HepG2 (cell line): ENCODE data around the gene CD68. TPM values are rescaled to one million over a fixed set of nuclear protein-coding genes. Genes with fewer than 3 reads are reported as not detected.

Experiments
- ATAC-seq: fragments of 200-7000 bp; cut with Tn5 transposase; 3 replicates; pipeline ENCODE4 v1.9.1; 2020; ENCODE audit warnings: mild to moderate bottlenecking, moderate library complexity
- BruUV-seq: library from RNA; stranded (reverse); fragments of 400-500 nt; replicated peaks from 2 replicates; lab custom pipeline; 2021; lab: Mats Ljungman, UMichigan
- CTCF ChIA-PET: fragments of 300-600 bp; formaldehyde crosslinking; extraction: SDS; loops from one replicate; lab custom pipeline; 2021; ENCODE audit warnings: low total read pairs, inconsistent platforms, low intra/inter-chr PET ratio; lab: Yijun Ruan, JAX
- POLR2A ChIA-PET: fragments of 350-600 bp; sonication (Branson Sonifier 250); formaldehyde crosslinking; loops from one replicate; lab custom pipeline; 2020; ENCODE audit warnings: antibody characterized with exemption, inconsistent platforms; lab: Yijun Ruan, JAX
- DNase-seq: peaks from one replicate; pipeline ENCODE4 v3.0.0-alpha.2; 2015; ENCODE audit warnings: low spot score
- FAIRE-seq: peaks from 3 replicates; lab custom pipeline; 2011; peaks lifted over from hg19 to GRCh38; lab: Jason Lieb, UNC
- H2AFZ ChIP-seq: one replicate; pipeline ENCODE4 v1.6.1; 2011; ENCODE audit warnings: low read length, inconsistent platforms
- H3K27ac ChIP-seq: fragments of 300-600 bp; 3 replicates; pipeline ENCODE4 v1.8.0; 2011; ENCODE audit warnings: mixed run types, mild to moderate bottlenecking, mixed read lengths, low read length, inconsistent platforms; ENCODE audit not compliant: insufficient read depth; ENCODE audit errors: extremely low read length
- H3K27me3 ChIP-seq, 2 experiments: fragments of 200-600 bp in 1 of 2; 2 replicates in 1 of 2; 3 replicates in 1 of 2; pipeline versions ENCODE4 v1.6.0 to v1.8.0; 2011; ENCODE audit warnings: low read length in 2 of 2, mild to moderate bottlenecking in 2 of 2, moderate library complexity in 2 of 2, inconsistent platforms in 1 of 2; ENCODE audit not compliant: insufficient read depth in 2 of 2, control insufficient read depth in 1 of 2
- H3K36me3 ChIP-seq, 2 experiments: fragments of 200-600 bp in 1 of 2; replicated peaks in 1 of 2; 2 replicates in 1 of 2; 3 replicates in 1 of 2; pipeline versions ENCODE4 v1.5.1 to v1.8.0; 2011; ENCODE audit warnings: low read length in 2 of 2, inconsistent platforms in 1 of 2; ENCODE audit not compliant: insufficient read depth in 2 of 2, control insufficient read depth in 1 of 2
- H3K4me1 ChIP-seq: 2 replicates; pipeline ENCODE4 v1.5.1; 2012; ENCODE audit warnings: low read length, inconsistent platforms; ENCODE audit not compliant: insufficient read depth
- H3K4me2 ChIP-seq: 2 replicates; pipeline ENCODE4 v1.6.0; 2011; ENCODE audit warnings: low read depth, low read length, inconsistent platforms
- H3K4me3 ChIP-seq, 3 experiments: fragments of 200-600 bp in 1 of 3; sonication (generic), shearing (Covaris generic) in 1 of 3; replicated peaks in 1 of 3; 2 replicates each; pipeline ENCODE4 v1.5.1; 2011 to 2016; ENCODE audit warnings: low read length in 3 of 3, inconsistent platforms in 2 of 3, low read depth in 2 of 3, mild to moderate bottlenecking in 2 of 3, control low read depth in 1 of 3, mixed read lengths in 1 of 3; ENCODE audit not compliant: insufficient read depth in 1 of 3
- H3K79me2 ChIP-seq: one replicate; pipeline ENCODE4 v1.6.1; 2011; ENCODE audit warnings: low read length, inconsistent platforms; ENCODE audit not compliant: insufficient read depth
- H3K9ac ChIP-seq: 2 replicates; pipeline ENCODE4 v1.6.0; 2011; ENCODE audit warnings: mild to moderate bottlenecking, low read depth, low read length, inconsistent platforms; ENCODE audit not compliant: insufficient read depth
- H3K9me3 ChIP-seq: 2 replicates; pipeline ENCODE4 v1.5.1; 2012; ENCODE audit warnings: mild to moderate bottlenecking, low read length
- H4K20me1 ChIP-seq: 2 replicates; pipeline ENCODE4 v1.6.0; 2011; ENCODE audit warnings: inconsistent platforms, mild to moderate bottlenecking, low read length, moderate library complexity; ENCODE audit not compliant: insufficient read depth
- AGO1 ChIP-seq: fragments of 200-400 bp; formaldehyde crosslinking; IDR thresholded peaks from 2 replicates; pipeline ENCODE4 v1.6.1; 2017; ENCODE audit warnings: mild to moderate bottlenecking, low read depth, low read length, moderate library complexity; ENCODE audit not compliant: poor library complexity, severe bottlenecking
- BCL3 ChIP-seq: sonication (generic); formaldehyde crosslinking; IDR thresholded peaks from 2 replicates; pipeline ENCODE4 v1.5.1; 2020; ENCODE audit warnings: mild to moderate bottlenecking, missing genetic modification reagents, moderate library complexity
- CHD2 ChIP-seq: IDR thresholded peaks from 2 replicates; pipeline ENCODE4 v1.6.1; 2011; ENCODE audit warnings: low read depth, low read length, improper control_type of control experiment
- DBP ChIP-seq: sonication (generic); formaldehyde crosslinking; IDR thresholded peaks from 2 replicates; pipeline ENCODE4 v1.4.0; 2020; ENCODE audit warnings: missing genetic modification reagents; ENCODE audit errors: not compliant biosample characterization
- MEIS1 ChIP-seq: sonication (generic); formaldehyde crosslinking; IDR thresholded peaks from 2 replicates; pipeline ENCODE4 v1.9.0; 2021; ENCODE audit warnings: mild to moderate bottlenecking, missing genetic modification reagents, moderate library complexity, borderline replicate concordance
- MYNN ChIP-seq: sonication (generic); formaldehyde crosslinking; IDR thresholded peaks from 2 replicates; pipeline ENCODE4 v1.4.0; 2020; ENCODE audit warnings: mild to moderate bottlenecking, low read depth, missing genetic modification reagents
- PAWR ChIP-seq: sonication (generic); formaldehyde crosslinking; IDR thresholded peaks from 2 replicates; pipeline ENCODE4 v1.4.0; 2020; ENCODE audit warnings: missing genetic modification reagents, mild to moderate bottlenecking, borderline replicate concordance
- TSC22D2 ChIP-seq: sonication (generic); formaldehyde crosslinking; IDR thresholded peaks from 2 replicates; pipeline ENCODE4 v1.5.1; 2020; ENCODE audit warnings: missing genetic modification reagents, mild to moderate bottlenecking, borderline replicate concordance
- YY1 ChIP-seq: IDR thresholded peaks from 2 replicates; pipeline ENCODE4 v1.6.1; 2011; ENCODE audit warnings: low read length, low read depth, moderate library complexity, mild to moderate bottlenecking; ENCODE audit not compliant: insufficient read depth, insufficient replicate concordance
- ZBTB3 ChIP-seq: sonication (generic); formaldehyde crosslinking; IDR thresholded peaks from 2 replicates; pipeline ENCODE4 v1.4.0; 2020; ENCODE audit warnings: low read depth, mild to moderate bottlenecking, moderate library complexity, missing genetic modification reagents, borderline replicate concordance
- ZNF12 ChIP-seq: sonication (generic); formaldehyde crosslinking; IDR thresholded peaks from 2 replicates; pipeline ENCODE4 v1.5.0; 2020; ENCODE audit warnings: missing genetic modification reagents
- ZNF275 ChIP-seq: sonication (generic); formaldehyde crosslinking; IDR thresholded peaks from 2 replicates; pipeline ENCODE4 v1.8.0; 2022; ENCODE audit warnings: missing genetic modification reagents, mild to moderate bottlenecking, inconsistent platforms, borderline replicate concordance
- ZNF33A ChIP-seq: sonication (generic); formaldehyde crosslinking; IDR thresholded peaks from 2 replicates; pipeline ENCODE4 v1.5.1; 2020; ENCODE audit warnings: missing genetic modification reagents, mild to moderate bottlenecking, moderate library complexity, borderline replicate concordance
- ZNF484 ChIP-seq: sonication (generic); formaldehyde crosslinking; IDR thresholded peaks from 2 replicates; pipeline ENCODE4 v1.5.1; 2020; ENCODE audit warnings: mild to moderate bottlenecking, low read depth, missing genetic modification reagents, borderline replicate concordance
- ZNF510 ChIP-seq: sonication (generic); formaldehyde crosslinking; IDR thresholded peaks from 2 replicates; pipeline ENCODE4 v1.4.0; 2020; ENCODE audit warnings: low read depth, mild to moderate bottlenecking, missing genetic modification reagents
- ZNF674 ChIP-seq: sonication (generic); formaldehyde crosslinking; IDR thresholded peaks from 2 replicates; pipeline ENCODE4 v1.5.0; 2020; ENCODE audit warnings: low read depth, mild to moderate bottlenecking, missing genetic modification reagents
- WGBS: methylation state at CpG from one replicate; pipeline ENCODE4 v1.1.6; 2017; ENCODE audit warnings: low lambda C conversion rate; 5-methylcytosine and 5-hydroxymethylcytosine counted together
- in situ Hi-C: cut with HindIII; loops from 2 replicates; pipeline ENCODE4 v1.10.0; 2017; ENCODE audit warnings: low pct_unique_long_range_greater_than_20kb; ENCODE audit not compliant: extremely low pct_ligation_motif_present
- intact Hi-C: fragments of 100-400 bp; cut with micrococcal nuclease; formaldehyde crosslinking; loops from one replicate; pipeline ENCODE4 v1.10.0; 2022; ENCODE audit not compliant: unreplicated experiment
- polyA plus RNA-seq, 8 experiments: library from polyadenylated mRNA; depleted of rRNA in 3 of 8; stranded (reverse) in 7 of 8; unstranded in 1 of 8; fragments of >200 nt; fragmentation: Illumina TruSeq in 4 of 8; extraction: Trizol in 4 of 8; gene quantifications; 2 replicates each; pipeline versions ENCODE4 v1.2.1 to v1.2.3, GENCODE V29; 2011 to 2016; ENCODE audit warnings: low read depth in 4 of 8, missing spikeins in 1 of 8, mixed read lengths in 1 of 8; ENCODE audit not compliant: insufficient read depth in 1 of 8
- total RNA-seq, 5 experiments: library from RNA; depleted of rRNA; stranded (reverse); fragments of >200 nt; fragmentation: Illumina TruSeq; extraction: Trizol; gene quantifications; 2 replicates each; pipeline ENCODE4 v1.2.3, GENCODE V29; 2016; ENCODE audit warnings: low read depth in 1 of 5
- TF ChIP-seq, protein P1 (sequence below): sonication (generic); formaldehyde crosslinking; IDR thresholded peaks from 2 replicates; pipeline ENCODE4 v1.4.0; 2020; ENCODE audit warnings: missing genetic modification reagents, low read depth, mild to moderate bottlenecking, borderline replicate concordance

The CD68 gene
- total and polyA plus RNA-seq, 2 of the 13 experiments (the other 11 are each of a cell fraction or from before 2014, with no cell fraction given) = 10.3 to 104 TPM

DNA sequence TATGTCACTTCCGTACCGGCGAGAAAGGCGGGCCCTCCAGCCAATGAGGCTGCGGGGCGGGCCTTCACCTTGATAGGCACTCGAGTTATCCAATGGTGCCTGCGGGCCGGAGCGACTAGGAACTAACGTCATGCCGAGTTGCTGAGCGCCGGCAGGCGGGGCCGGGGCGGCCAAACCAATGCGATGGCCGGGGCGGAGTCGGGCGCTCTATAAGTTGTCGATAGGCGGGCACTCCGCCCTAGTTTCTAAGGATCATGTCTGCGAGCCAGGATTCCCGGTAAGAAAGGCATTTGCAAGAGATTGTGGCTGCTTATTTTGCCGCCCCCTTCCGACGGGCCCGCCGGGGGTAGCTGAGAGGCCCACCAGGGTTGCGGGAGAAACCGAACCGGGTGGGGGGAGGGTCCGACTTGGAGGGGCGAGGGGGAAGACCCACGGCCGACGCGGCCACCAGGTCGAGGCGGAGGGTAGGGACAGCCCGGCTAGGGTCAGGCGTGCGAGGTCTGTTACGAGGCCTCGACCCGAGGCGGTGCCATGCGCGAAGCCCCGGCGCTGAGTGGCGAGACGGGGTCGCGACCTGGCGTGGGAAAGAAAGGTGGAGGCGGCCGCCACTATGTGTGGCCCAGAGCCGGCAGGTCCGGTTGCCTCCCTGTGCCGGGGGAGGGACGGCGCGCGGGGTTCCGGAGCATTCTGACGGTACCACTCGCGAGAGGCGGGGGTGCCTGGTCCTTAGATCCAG, 6.7 kb upstream of the CD68 start:
- Histone ChIP-seq H3K27ac (peak overlapping the region; percentile 93), H3K9me3 (no peaks in the 10 kb centered on the region), H3K79me2 (peaks cover 44% of the 10 kb centered on the region), H3K4me3 (peak overlapping the region; percentile 89 to 96 (median 94)), H3K36me3 (peaks cover 11 to 67% of the 10 kb centered on the region in 2 experiments), H3K4me2 (peak overlapping the region; percentile 93), H3K27me3 (no peaks in the 10 kb centered on the region; a peak in 1 of 5 replicates), H3K4me1 (peaks cover 51% of the 10 kb centered on the region), H4K20me1 (peaks cover 43% of the 10 kb centered on the region), H2AFZ (no peak overlapping the region), H3K9ac (peak overlapping the region; percentile 99)
- ATAC-seq (no peak; the same call in 2 of the 3 replicates), FAIRE-seq (no peak), DNase-seq (peak; percentile 98)
- under 1% methylated on average over 21 of the region's 73 CpGs for WGBS
- ChIA-PET POLR2A (interaction anchor here (1.0 to 3.3 kb wide), 13 partner anchors 11 to 261 kb away, joined by 3 to 51 read pairs (median 8); partner anchors contain the start of genes ATP1B2, FXR2, MPDU1 and POLR2A), CTCF (no interaction called here)
- in situ Hi-C loops (loop anchor here (10.0 kb wide), 1 partner anchor 272 kb away; no protein-coding TSS in a partner anchor), intact Hi-C loops (loop anchor here (5.0 kb wide), 1 partner anchor 115 kb away; the partner anchor contains the start of genes TP53 and WRAP53)
- TSS peak; percentile 50 for BruUV-seq
- TF ChIP-seq MYNN (CRISPR knock-in tag) (0 out of 2 replicates have a peak, but pooled peaks have one; percentile 77), ZNF484 (CRISPR knock-in tag) (no peak), ZBTB3 (CRISPR knock-in tag) (0 out of 2 replicates have a peak, but pooled peaks have one; percentile 36), PAWR (CRISPR knock-in tag) (no peak), ZNF33A (CRISPR knock-in tag) (no peak), CHD2 (peak; percentile 81), ZNF275 (CRISPR knock-in tag) (peak; percentile 27; the same call in 1 of the 2 replicates), MEIS1 (CRISPR knock-in tag) (peak; percentile 45; the same call in 1 of the 2 replicates), AGO1 (peak; percentile 86), ZNF510 (CRISPR knock-in tag) (peak; percentile 76; the same call in 1 of the 2 replicates), DBP (CRISPR knock-in tag) (peak; percentile 26), YY1 (peak; percentile 97), TSC22D2 (peak; percentile 32; the same call in 1 of the 2 replicates), BCL3 (0 out of 2 replicates have a peak, but pooled peaks have one; percentile 7), ZNF674 (CRISPR knock-in tag) (0 out of 2 replicates have a peak, but pooled peaks have one; percentile 65), ZNF12 (CRISPR knock-in tag) (no peak)
- TF ChIP-seq, protein P1, sequence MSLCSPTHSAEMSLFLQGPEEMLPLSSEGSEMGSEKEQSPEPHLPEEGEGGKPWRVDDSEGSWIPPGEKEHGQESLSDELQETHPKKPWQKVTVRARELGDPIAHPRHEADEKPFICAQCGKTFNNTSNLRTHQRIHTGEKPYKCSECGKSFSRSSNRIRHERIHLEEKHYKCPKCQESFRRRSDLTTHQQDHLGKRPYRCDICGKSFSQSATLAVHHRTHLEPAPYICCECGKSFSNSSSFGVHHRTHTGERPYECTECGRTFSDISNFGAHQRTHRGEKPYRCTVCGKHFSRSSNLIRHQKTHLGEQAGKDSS (CRISPR knock-in tag) = no peak
